Lung (tissue), 12 donors: ENCODE data around the gene PUS10. TPM values are rescaled to one million over a fixed set of nuclear protein-coding genes. Genes with fewer than 3 reads are reported as not detected.

Source experiments
- ATAC-seq: fragments of 200-7000 bp; cut with Tn5 transposase; one replicate; pipeline ENCODE4 v1.9.1; 2020; ENCODE audit warnings: moderate number of reproducible peaks; ENCODE audit not compliant: insufficient read depth, low FRiP score
- DNase-seq, 3 donors: peaks; one replicate each; pipeline ENCODE4 v3.0.0-alpha.2; 2013 to 2017
- H3K27ac ChIP-seq, 2 donors: one replicate each; pipeline ENCODE4 v1.5.1; 2013; ENCODE audit warnings: mild to moderate bottlenecking in 2 of 2, moderate library complexity in 2 of 2, control low read depth in 1 of 2, inconsistent platforms in 1 of 2, low read depth in 1 of 2, low read length in 1 of 2
- H3K27me3 ChIP-seq, 3 donors: one replicate each; pipeline ENCODE4 v1.5.1; 2013; ENCODE audit warnings: low read length in 2 of 3; ENCODE audit not compliant: control insufficient read depth in 3 of 3, insufficient read depth in 3 of 3
- H3K36me3 ChIP-seq, 4 donors: one replicate each; pipeline ENCODE4 v1.5.1; 2013; ENCODE audit warnings: low read length in 4 of 4, mild to moderate bottlenecking in 1 of 4, moderate library complexity in 1 of 4; ENCODE audit not compliant: control insufficient read depth in 4 of 4, insufficient read depth in 4 of 4
- H3K4me1 ChIP-seq, 5 donors: one replicate each; pipeline ENCODE4 v1.5.1; 2013; ENCODE audit warnings: low read length in 5 of 5, mild to moderate bottlenecking in 2 of 5, moderate library complexity in 1 of 5; ENCODE audit not compliant: control insufficient read depth in 5 of 5, insufficient read depth in 5 of 5
- H3K4me3 ChIP-seq: one replicate; pipeline ENCODE4 v1.5.1; 2013; ENCODE audit warnings: mild to moderate bottlenecking, control low read depth, moderate library complexity
- H3K9ac ChIP-seq, 2 donors: one replicate each; pipeline ENCODE4 v1.5.1; 2013; ENCODE audit warnings: low read length in 2 of 2, control low read depth in 1 of 2; ENCODE audit not compliant: insufficient read depth in 1 of 2
- H3K9me3 ChIP-seq, 4 donors: one replicate each; pipeline ENCODE4 v1.5.1; 2013; ENCODE audit warnings: low read length in 3 of 4, mild to moderate bottlenecking in 1 of 4, moderate library complexity in 1 of 4; ENCODE audit not compliant: control insufficient read depth in 4 of 4, insufficient read depth in 3 of 4
- WGBS, 2 donors: extraction: QIAGEN DNeasy Blood & Tissue Kit; methylation state at CpG; one replicate each; pipeline ENCODE4 v1.1.7; 2013; 5-methylcytosine and 5-hydroxymethylcytosine counted together
- polyA plus RNA-seq, 2 donors: library from polyadenylated mRNA; stranded (reverse); fragments of 200-250 nt; gene quantifications; one replicate each; pipeline ENCODE4 v1.2.1, GENCODE V29; 2013
- total RNA-seq, 2 donors: library from RNA; depleted of rRNA in 1 of 2; stranded (reverse); fragments of >200 nt in 1 of 2; gene quantifications; one replicate each; pipeline ENCODE4 v1.2.1, GENCODE V29; 2014 to 2021
- TF ChIP-seq, protein P1 (sequence below): IDR thresholded peaks from 2 replicates; pipeline ENCODE4 v1.5.1; 2012; ENCODE audit warnings: mild to moderate bottlenecking; ENCODE audit errors: control extremely low read depth, extremely low read depth
- donor health status: control.
- donor health status: control.
- donor health status: Bipolar disorder and iron deficiency.
- donor health status: healthy.
- donor health status: DM: yes; HTN: yes; CAD: no.

The PUS10 gene
- total and polyA plus RNA-seq, 4 donors: 3.4 to 15.8 (median 5.9) TPM

DNA sequence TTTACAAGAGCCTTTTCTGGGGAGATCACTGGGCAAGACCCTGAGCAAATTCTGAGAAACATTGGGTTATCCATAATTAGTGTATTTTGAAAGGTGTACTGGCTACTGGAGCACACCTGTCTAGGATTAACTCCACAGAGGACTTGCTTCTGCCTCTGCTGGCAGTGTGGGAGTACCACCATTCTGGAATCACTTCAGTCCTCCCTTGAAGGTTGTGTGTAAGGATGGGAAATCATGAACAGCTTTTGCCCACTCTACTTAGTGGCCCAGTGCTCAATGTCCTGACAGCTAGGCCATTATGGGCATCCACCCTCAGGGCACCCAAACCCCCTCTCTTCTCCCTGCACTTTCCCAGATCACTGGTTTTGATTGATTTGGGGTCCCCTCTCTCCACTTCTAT, 39.5 kb upstream of the PUS10 start:
- no peak overlapping the region for H3K4me3 ChIP-seq
- DNase-seq (no peak), ATAC-seq (no peak)

DNA sequence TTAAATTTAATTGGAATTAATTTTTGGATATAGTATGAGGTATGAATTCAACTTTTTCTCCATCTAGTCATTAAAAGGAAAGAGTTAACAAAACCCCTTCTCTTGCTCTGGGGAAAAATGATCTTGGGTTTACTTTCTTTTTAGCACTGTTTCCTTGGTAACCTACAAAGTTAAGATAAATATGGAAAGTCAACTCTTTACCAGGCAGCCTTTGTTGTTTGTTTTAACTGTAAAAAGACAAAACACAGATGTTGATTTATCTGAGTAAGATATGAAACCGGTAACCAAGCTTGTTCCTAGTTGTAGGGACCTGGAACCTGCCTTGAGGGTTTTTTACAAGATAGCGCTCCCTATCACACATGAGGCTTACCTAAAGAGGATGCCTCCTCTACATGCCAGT, 37.5 kb upstream of the PUS10 start:
- 69 to 89% methylated on average over 2 of the region's 2 CpGs for WGBS, 2 donors
- no peaks in the 10 kb centered on the region for H3K9me3 ChIP-seq
- TF ChIP-seq, protein P1, sequence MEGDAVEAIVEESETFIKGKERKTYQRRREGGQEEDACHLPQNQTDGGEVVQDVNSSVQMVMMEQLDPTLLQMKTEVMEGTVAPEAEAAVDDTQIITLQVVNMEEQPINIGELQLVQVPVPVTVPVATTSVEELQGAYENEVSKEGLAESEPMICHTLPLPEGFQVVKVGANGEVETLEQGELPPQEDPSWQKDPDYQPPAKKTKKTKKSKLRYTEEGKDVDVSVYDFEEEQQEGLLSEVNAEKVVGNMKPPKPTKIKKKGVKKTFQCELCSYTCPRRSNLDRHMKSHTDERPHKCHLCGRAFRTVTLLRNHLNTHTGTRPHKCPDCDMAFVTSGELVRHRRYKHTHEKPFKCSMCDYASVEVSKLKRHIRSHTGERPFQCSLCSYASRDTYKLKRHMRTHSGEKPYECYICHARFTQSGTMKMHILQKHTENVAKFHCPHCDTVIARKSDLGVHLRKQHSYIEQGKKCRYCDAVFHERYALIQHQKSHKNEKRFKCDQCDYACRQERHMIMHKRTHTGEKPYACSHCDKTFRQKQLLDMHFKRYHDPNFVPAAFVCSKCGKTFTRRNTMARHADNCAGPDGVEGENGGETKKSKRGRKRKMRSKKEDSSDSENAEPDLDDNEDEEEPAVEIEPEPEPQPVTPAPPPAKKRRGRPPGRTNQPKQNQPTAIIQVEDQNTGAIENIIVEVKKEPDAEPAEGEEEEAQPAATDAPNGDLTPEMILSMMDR: no peak
- ATAC-seq: no peak
- no peaks in the 10 kb centered on the region for H3K27me3 ChIP-seq
- no peak overlapping the region for H3K27ac ChIP-seq
- no peak overlapping the region for H3K4me3 ChIP-seq
- peak overlapping the region in 1 of 2 donors; percentile 62 for H3K9ac ChIP-seq
- peaks cover 3 to 6% (median 3%) of the 10 kb centered on the region in 4 donors for H3K36me3 ChIP-seq
- H3K4me1 ChIP-seq: peaks cover 0 to 16% (median 0%) of the 10 kb centered on the region in 5 donors
- DNase-seq: peak; percentile 16 to 84 (median 83)

More for the DNA sequence above, 39.5 kb upstream of the PUS10 start:
- TF ChIP-seq, protein P1: no peak
- Histone ChIP-seq H3K36me3 (peaks cover 2 to 6% (median 3%) of the 10 kb centered on the region in 4 donors), H3K27ac (no peak overlapping the region), H3K9me3 (no peaks in the 10 kb centered on the region), H3K9ac (no peak overlapping the region), H3K4me1 (peaks cover 0 to 16% (median 0%) of the 10 kb centered on the region in 5 donors), H3K27me3 (no peaks in the 10 kb centered on the region)

DNA sequence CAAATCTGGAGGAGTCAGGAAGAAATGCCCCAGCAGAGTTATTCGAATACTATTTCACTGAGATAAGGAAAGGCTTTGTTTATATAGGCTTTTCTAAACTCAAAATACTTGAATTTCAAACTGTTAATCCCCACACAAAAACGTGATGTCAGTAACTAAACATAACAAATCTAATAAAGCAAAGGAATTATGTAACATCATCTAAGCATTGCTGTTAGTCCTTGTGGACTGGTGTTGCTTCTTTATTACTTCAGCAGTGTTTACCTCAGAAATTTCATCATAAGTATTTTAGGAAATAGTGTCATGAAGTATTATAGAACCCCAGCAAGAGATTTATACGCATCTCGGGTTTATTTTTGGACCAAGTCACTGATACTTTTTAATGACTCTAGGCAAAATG, 27.9 kb upstream of the PUS10 start:
- DNase-seq (peak in 1 of 3 donors; percentile 17), ATAC-seq (no peak)
- Histone ChIP-seq H3K27ac (no peak overlapping the region), H3K4me3 (no peak overlapping the region), H3K4me1 (peaks cover 0 to 7% (median 0%) of the 10 kb centered on the region in 5 donors), H3K9me3 (no peaks in the 10 kb centered on the region), H3K27me3 (no peaks in the 10 kb centered on the region), H3K9ac (no peak overlapping the region), H3K36me3 (peaks cover 1 to 18% (median 10%) of the 10 kb centered on the region in 4 donors)
- TF ChIP-seq, protein P1: no peak
- 29 to 33% methylated on average over 4 of the region's 4 CpGs for WGBS, 2 donors

DNA sequence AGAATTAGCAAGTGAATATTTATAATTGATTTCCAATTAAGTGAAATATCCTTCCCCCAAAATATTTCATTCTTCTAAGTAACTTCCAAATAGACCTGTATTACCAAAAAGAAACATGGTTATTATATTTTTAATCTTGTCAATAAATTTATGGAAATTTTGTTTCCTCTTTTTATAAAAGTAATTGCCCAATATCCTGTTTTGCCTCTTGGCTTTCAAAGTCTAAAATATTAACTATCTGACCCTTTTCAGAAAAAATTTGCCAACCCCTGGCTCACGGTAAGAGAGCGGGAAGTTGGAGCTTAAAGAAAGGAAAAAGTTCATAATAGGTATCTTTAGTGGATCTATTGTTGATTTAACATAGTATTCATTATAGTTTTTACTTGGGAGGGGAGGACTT, 27.2 kb upstream of the PUS10 start:
- H3K27ac ChIP-seq: no peak overlapping the region
- H3K9me3 ChIP-seq: no peaks in the 10 kb centered on the region

More for the DNA sequence above, 27.2 kb upstream of the PUS10 start:
- no peak for ATAC-seq
- Histone ChIP-seq H3K27me3 (no peaks in the 10 kb centered on the region), H3K4me3 (no peak overlapping the region), H3K4me1 (peaks cover 0 to 7% (median 0%) of the 10 kb centered on the region in 5 donors), H3K36me3 (peaks cover 1 to 18% (median 10%) of the 10 kb centered on the region in 4 donors), H3K9ac (no peak overlapping the region)
- TF ChIP-seq, protein P1: no peak
- 51 to 68% methylated on average over 2 of the region's 2 CpGs for WGBS, 2 donors
- no peak for DNase-seq
